ENCODE measurements around the gene TCF7L2. TPM values are rescaled to one million over a fixed set of nuclear protein-coding genes. Genes with fewer than 3 reads are reported as not detected.

TCF7L2 gene
- total RNA-seq, 1 donor from 2014 or later = 109 TPM

DNA sequence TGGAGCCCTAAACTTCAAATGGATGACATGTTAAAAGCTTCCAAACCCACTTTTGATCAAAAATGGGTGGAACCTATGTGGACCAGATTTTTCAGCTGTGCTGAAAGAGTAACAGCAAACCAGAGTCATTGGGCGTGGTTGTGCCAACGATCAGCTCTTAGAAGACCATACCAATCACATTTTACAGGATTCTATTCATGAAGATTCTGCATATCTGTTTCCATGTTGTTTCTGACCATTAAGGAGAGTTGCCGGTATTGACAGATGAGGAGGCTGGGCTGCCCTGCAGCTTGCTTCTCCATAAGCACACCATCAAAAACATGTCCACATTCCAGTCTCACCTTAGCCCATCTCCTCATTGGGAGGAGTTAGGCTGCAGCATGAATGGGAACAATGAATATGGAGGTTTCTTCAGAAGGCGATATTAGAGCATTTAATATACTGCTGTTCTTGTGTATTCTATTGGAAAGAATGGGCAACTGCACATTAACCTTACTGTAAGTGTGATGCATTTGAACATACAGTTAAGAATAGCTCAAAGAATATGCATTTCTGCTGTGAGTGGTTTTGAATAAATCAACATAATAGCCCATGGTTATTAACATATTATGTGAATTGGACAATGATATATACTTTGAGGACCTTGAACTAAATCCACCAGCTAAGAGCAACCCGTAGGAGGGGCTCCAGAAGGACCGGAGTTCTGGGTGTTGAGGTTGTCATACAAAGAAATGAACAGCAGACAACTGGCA is 116.7 kb downstream of the TCF7L2 start:
- Mint-ChIP-seq H3K9me3 (ENCODE audit: low read depth) (no peaks in the 10 kb centered on the region), H3K4me3 (ENCODE audit: low read depth) (no peak overlapping the region), H3K4me1 (ENCODE audit: low read depth) (peaks cover 20% of the 10 kb centered on the region), H3K36me3 (ENCODE audit: insufficient read depth) (peaks cover 18% of the 10 kb centered on the region), H3K27ac (peak overlapping the region; percentile 67), H3K27me3 (no peaks in the 10 kb centered on the region)
- TF ChIP-seq, protein P1, sequence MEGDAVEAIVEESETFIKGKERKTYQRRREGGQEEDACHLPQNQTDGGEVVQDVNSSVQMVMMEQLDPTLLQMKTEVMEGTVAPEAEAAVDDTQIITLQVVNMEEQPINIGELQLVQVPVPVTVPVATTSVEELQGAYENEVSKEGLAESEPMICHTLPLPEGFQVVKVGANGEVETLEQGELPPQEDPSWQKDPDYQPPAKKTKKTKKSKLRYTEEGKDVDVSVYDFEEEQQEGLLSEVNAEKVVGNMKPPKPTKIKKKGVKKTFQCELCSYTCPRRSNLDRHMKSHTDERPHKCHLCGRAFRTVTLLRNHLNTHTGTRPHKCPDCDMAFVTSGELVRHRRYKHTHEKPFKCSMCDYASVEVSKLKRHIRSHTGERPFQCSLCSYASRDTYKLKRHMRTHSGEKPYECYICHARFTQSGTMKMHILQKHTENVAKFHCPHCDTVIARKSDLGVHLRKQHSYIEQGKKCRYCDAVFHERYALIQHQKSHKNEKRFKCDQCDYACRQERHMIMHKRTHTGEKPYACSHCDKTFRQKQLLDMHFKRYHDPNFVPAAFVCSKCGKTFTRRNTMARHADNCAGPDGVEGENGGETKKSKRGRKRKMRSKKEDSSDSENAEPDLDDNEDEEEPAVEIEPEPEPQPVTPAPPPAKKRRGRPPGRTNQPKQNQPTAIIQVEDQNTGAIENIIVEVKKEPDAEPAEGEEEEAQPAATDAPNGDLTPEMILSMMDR (IDR thresholded peaks at IDR 0.05; ENCODE audit: unreplicated experiment) = no peak
- no peak for DNase-seq (ENCODE audit: low spot score, unreplicated experiment)

DNA sequence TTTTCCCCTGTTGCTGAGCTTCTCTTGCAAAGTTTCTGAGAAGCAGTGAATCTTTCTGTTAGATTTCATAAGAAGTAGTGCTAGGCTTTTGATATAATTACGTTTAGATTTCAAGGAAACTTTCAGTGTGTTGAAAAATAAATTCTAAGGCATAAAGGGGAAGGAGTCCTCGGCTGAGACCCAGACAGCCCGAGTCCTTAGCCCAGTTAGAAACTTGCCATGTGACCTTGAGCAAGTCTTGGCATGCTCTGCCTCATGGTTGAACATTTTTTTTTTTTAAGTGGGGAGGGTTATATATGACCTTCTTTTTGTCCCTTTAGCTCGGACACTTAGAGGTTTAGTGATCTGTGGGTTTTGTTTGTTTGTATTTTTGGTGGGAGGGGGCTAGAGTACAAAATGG is 117.5 kb downstream of the TCF7L2 start:
- Mint-ChIP-seq H3K27me3 (no peaks in the 10 kb centered on the region), H3K4me3 (ENCODE audit: low read depth) (no peak overlapping the region), H3K9me3 (ENCODE audit: low read depth) (no peaks in the 10 kb centered on the region), H3K27ac (peak overlapping the region; percentile 6), H3K36me3 (ENCODE audit: insufficient read depth) (peaks cover 17% of the 10 kb centered on the region), H3K4me1 (ENCODE audit: low read depth) (peaks cover 20% of the 10 kb centered on the region)
- TF ChIP-seq, protein P1 (IDR thresholded peaks at IDR 0.05; ENCODE audit: unreplicated experiment) = no peak
- no peak for DNase-seq (ENCODE audit: low spot score, unreplicated experiment)

DNA sequence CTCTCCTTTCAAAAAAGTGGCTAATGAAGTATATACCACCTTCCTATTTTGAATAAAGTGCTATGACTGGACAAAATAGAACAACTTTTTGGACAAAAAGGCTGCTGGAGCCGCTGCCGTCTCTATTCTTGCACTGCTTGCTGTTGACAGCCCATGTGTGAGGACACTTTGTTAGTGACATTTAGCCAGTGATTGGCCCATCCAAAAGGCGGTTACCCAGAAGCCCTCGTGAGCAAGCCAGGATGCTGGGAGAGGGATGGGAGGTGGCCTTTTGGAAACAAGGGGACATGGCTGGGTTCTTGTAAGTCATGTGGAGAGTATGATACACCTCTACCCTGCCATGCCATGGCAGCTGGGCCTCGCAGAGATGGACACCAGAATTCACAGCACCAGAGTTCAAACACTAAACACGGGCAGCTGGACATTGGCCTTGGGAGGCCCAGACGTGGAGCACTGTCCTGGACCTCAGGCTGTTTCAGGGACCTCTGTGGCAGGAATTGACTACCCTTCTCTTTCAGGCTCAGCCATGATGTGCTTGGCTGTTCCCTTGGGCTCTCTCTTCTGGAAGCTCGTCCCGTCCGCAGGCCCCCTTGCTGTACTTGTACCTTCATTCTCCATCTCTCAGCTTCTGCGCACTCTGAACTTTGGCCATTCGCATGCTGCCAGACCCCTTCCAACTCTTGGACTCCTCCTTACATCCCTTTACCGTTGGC is 118.3 kb downstream of the TCF7L2 start:
- Mint-ChIP-seq H3K9me3 (ENCODE audit: low read depth) (no peaks in the 10 kb centered on the region), H3K27me3 (no peaks in the 10 kb centered on the region), H3K4me1 (ENCODE audit: low read depth) (peaks cover 22% of the 10 kb centered on the region), H3K27ac (no peak overlapping the region), H3K36me3 (ENCODE audit: insufficient read depth) (peaks cover 16% of the 10 kb centered on the region), H3K4me3 (ENCODE audit: low read depth) (no peak overlapping the region)
- TF ChIP-seq, protein P1 (IDR thresholded peaks at IDR 0.05; ENCODE audit: unreplicated experiment) = no peak
- no peak for DNase-seq (ENCODE audit: low spot score, unreplicated experiment)

DNA sequence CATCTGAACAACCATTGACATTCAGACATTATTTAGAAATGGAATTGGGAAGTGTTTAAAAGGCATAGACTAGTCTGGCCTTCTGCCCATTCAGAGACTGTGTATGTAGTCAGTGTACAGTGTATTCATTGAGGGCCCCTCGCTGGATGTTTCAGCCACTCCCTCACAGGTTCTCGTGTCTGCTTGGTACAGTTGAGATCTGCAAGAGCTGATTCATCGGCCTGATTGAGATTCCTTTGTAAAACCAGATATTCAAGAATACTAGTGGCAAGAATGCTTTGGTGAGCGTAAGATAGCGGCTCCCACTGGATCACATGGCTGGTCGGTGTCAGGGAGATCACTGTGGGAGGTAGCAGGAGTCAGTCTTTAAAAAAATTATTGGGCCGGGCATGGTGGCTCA is 119.5 kb downstream of the TCF7L2 start:
- Mint-ChIP-seq H3K4me3 (ENCODE audit: low read depth) (no peak overlapping the region), H3K4me1 (ENCODE audit: low read depth) (peaks cover 32% of the 10 kb centered on the region), H3K36me3 (ENCODE audit: insufficient read depth) (peaks cover 16% of the 10 kb centered on the region), H3K27ac (peak overlapping the region; percentile 43), H3K27me3 (no peaks in the 10 kb centered on the region), H3K9me3 (ENCODE audit: low read depth) (no peaks in the 10 kb centered on the region)
- DNase-seq (ENCODE audit: low spot score, unreplicated experiment) = no peak
- TF ChIP-seq, protein P1 (IDR thresholded peaks at IDR 0.05; ENCODE audit: unreplicated experiment) = no peak

DNA sequence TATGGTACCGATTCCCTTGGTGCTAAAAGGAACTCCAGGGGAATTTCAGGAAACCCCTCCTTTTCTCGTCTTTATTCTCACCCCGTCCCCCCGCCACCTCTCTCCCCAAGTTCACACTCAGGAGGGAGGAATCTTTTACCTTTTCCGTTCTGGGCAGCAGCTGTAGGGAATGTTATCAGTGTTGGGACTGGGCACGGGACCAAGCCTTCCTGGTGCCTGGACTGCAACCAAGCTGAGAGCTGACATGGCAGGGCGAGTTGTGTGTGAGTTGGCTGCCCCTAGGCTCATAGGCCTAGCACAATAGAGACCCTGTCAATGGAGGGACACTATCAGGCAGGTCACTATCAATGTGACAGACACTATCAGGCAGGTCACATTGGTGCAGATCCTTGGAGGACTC is 121.4 kb downstream of the TCF7L2 start:
- DNase-seq (ENCODE audit: low spot score, unreplicated experiment) = no peak
- peak overlapping the region; percentile 90 for H3K27ac Mint-ChIP-seq
- no peak overlapping the region for H3K4me3 Mint-ChIP-seq (ENCODE audit: low read depth)
- peaks cover 30% of the 10 kb centered on the region for H3K4me1 Mint-ChIP-seq (ENCODE audit: low read depth)
- H3K9me3 Mint-ChIP-seq (ENCODE audit: low read depth) = no peaks in the 10 kb centered on the region
- no peaks in the 10 kb centered on the region for H3K27me3 Mint-ChIP-seq
- peaks cover 15% of the 10 kb centered on the region for H3K36me3 Mint-ChIP-seq (ENCODE audit: insufficient read depth)
- TF ChIP-seq, protein P1 (IDR thresholded peaks at IDR 0.05; ENCODE audit: unreplicated experiment) = no peak
